ENCODE results near the gene NDST3. TPM values are rescaled to one million over a fixed set of nuclear protein-coding genes. Genes with fewer than 3 reads are reported as not detected.

NDST3 gene
- total and polyA plus RNA-seq, 2 experiments from 2014 or later, result 0.07 to 0.24 TPM

DNA sequence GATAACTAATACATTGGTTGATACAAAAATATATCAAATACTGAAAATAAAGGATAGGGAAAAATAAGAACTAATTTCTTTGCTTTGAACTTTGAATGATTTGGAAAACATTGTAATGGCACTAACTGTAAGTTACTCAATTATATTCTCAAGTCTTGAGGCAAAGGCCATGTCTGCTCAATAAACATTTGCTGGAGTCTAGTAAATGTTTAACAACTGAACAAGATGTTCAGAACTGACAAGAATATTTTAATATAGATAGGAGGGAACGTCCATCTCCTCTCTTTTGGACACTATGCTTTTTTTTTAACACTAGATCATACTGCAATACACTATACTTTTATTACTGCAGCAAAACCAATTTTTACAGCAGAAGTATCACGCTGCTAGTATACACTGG, 242.3 kb downstream of the NDST3 start:
- Histone ChIP-seq H3K27ac (no peak overlapping the region), H3K36me3 (no peaks in the 10 kb centered on the region), H3K9me3 (ENCODE audit: low read depth) (no peaks in the 10 kb centered on the region), H3K4me1 (ENCODE audit: low read depth) (no peaks in the 10 kb centered on the region), H3K27me3 (peaks cover 3% of the 10 kb centered on the region), H3K4me3 (no peak overlapping the region)
- DNase-seq (ENCODE audit: low read depth in 1 of 2, low spot score in 1 of 2), result no peak
- TF ChIP-seq, protein P1, sequence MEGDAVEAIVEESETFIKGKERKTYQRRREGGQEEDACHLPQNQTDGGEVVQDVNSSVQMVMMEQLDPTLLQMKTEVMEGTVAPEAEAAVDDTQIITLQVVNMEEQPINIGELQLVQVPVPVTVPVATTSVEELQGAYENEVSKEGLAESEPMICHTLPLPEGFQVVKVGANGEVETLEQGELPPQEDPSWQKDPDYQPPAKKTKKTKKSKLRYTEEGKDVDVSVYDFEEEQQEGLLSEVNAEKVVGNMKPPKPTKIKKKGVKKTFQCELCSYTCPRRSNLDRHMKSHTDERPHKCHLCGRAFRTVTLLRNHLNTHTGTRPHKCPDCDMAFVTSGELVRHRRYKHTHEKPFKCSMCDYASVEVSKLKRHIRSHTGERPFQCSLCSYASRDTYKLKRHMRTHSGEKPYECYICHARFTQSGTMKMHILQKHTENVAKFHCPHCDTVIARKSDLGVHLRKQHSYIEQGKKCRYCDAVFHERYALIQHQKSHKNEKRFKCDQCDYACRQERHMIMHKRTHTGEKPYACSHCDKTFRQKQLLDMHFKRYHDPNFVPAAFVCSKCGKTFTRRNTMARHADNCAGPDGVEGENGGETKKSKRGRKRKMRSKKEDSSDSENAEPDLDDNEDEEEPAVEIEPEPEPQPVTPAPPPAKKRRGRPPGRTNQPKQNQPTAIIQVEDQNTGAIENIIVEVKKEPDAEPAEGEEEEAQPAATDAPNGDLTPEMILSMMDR (IDR thresholded peaks at IDR 0.05; ENCODE audit: low read depth, low read length), result no peak

DNA sequence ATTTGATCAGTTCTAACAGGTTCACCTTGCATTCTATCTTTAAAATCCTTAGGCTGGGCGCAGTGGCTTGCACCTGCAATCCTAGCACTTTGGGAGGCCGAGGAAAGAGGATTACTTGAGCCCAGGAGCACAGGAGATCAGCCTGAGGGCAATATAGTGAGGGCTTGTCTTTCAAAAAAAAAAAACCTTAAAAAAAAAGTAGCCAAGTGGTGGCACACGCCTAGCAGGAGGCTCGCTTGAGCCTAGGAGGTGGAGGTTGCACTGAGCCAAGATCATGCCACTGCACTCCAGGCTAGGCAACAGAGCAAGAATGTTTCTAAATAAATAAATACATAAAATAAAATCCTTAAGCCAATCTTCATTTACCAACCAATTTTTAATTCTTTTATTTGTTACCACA, 243.0 kb downstream of the NDST3 start:
- no peak overlapping the region for H3K27ac ChIP-seq
- H3K36me3 ChIP-seq, result no peaks in the 10 kb centered on the region
- no peaks in the 10 kb centered on the region for H3K9me3 ChIP-seq (ENCODE audit: low read depth)
- DNase-seq (ENCODE audit: low read depth in 1 of 2, low spot score in 1 of 2), result no peak
- TF ChIP-seq, protein P1 (IDR thresholded peaks at IDR 0.05; ENCODE audit: low read depth, low read length), result no peak
- H3K27me3 ChIP-seq, result no peaks in the 10 kb centered on the region
- no peaks in the 10 kb centered on the region for H3K4me1 ChIP-seq (ENCODE audit: low read depth)
- H3K4me3 ChIP-seq, result no peak overlapping the region

DNA sequence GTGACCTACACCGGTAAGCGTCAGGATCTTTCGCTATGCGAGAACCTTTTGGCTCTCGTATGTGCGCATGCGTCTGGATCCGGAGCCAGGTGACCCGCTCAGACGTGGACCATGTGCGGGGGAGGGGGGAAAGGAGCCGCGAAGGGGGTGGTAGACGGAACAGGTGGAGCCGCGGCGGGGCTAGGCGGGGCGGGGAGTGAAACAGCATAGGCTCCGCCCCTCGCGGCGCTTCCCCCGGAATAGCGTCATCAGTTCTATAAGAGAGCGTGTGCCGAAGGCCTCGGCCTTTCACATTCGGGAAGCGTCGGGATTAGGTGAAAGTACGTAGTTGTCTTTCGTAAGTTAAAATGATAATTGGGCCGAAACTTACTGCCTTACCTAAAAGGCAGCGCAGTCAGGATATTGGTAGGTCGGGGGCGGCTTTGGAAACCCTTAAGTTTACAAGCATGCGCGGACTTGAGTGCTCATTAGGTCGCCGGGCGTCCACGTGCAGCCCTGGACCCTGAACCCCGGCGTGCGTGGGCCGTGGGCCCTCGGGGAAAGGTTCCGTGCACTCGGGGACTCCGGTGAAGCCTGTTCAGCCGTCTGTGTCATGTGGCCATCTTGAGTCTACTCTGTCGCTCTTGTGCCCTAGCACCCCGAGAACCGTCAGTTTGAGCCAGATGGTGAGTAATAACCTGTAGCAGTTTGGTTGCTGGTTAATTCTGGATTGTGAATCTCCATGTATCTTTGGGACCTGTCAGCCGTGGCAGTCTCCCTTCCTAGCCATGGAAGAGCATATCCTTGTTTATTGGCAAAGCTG, 244.4 kb downstream of the NDST3 start:
- H3K4me1 ChIP-seq (ENCODE audit: low read depth), result no peaks in the 10 kb centered on the region
- H3K27me3 ChIP-seq, result no peaks in the 10 kb centered on the region
- DNase-seq (ENCODE audit: low read depth in 1 of 2, low spot score in 1 of 2), result peak; percentile 95 to 96
- peak overlapping the region; percentile 70 for H3K4me3 ChIP-seq
- no peaks in the 10 kb centered on the region for H3K36me3 ChIP-seq
- H3K9me3 ChIP-seq (ENCODE audit: low read depth), result no peaks in the 10 kb centered on the region
- H3K27ac ChIP-seq, result peak overlapping the region; percentile 63
- TF ChIP-seq, protein P1 (IDR thresholded peaks at IDR 0.05; ENCODE audit: low read depth, low read length), result no peak

- H3K27ac ChIP-seq, result peak overlapping the region; percentile 63
- no peaks in the 10 kb centered on the region for H3K4me1 ChIP-seq (ENCODE audit: low read depth)
- H3K9me3 ChIP-seq (ENCODE audit: low read depth), result no peaks in the 10 kb centered on the region
- H3K4me3 ChIP-seq, result peak overlapping the region; percentile 70
- H3K36me3 ChIP-seq, result no peaks in the 10 kb centered on the region
- TF ChIP-seq, protein P1 (IDR thresholded peaks at IDR 0.05; ENCODE audit: low read depth, low read length), result no peak
- H3K27me3 ChIP-seq, result no peaks in the 10 kb centered on the region
- DNase-seq (ENCODE audit: low read depth in 1 of 2, low spot score in 1 of 2), result no peak
Measured at GRCh38 chr4:118279328-118279727, 245.0 kb downstream of the NDST3 start.

DNA sequence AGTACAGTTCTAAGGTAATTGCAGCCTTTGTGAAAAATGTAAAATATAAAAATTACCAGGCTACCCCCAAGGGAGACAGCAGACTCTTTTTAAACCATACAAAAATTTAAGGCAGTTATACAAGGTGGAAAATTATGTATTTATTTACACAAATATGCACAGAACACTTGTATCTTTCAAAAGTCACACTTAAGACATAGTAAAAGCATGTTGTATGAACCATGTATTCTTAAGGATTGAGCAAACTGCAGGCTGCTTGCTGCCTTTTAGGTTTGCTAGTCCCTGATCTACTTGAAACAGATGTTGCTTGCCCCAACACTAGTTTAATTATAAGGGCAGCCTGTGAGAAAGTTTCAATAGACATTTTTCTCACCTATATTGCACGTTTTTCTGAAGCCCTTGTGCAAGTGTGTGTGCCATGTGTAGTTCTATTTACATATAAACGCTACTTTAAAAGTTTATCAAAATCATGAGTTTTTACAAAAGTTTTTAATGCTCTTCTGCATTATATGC, 245.7 kb downstream of the NDST3 start:
- no peaks in the 10 kb centered on the region for H3K4me1 ChIP-seq (ENCODE audit: low read depth)
- peak in 1 of 2 donors; percentile 9 for DNase-seq (ENCODE audit: low read depth in 1 of 2, low spot score in 1 of 2)
- TF ChIP-seq, protein P1 (IDR thresholded peaks at IDR 0.05; ENCODE audit: low read depth, low read length), result no peak
- peak overlapping the region; percentile 70 for H3K4me3 ChIP-seq
- H3K27me3 ChIP-seq, result no peaks in the 10 kb centered on the region
- H3K27ac ChIP-seq, result no peak overlapping the region
- no peaks in the 10 kb centered on the region for H3K36me3 ChIP-seq
- no peaks in the 10 kb centered on the region for H3K9me3 ChIP-seq (ENCODE audit: low read depth)

All from cardiac muscle cell (in vitro differentiated cells and primary cell).